ENCODE results near the gene RNASE9.
A peak's percentile ranks its signal among the peaks of the same experiment; 100 is the strongest.
"Not testable (repeated sequence)": the region's sequence is repeated elsewhere in the genome, so short reads cannot be mapped to it uniquely, and the experiment has no call there.

Gene RNASE9

GRCh38 chr14:20560961-20561360, at the start of gene RNASE9:
Gene RNASE9, minus strand, starts transcription at chr14:20561047.
- no peak for DNase-seq

- DNase-seq = peak; percentile 94
Observed at GRCh38 chr14:20610002-20610765, 49.3 kb upstream of the RNASE9 start.

- peak; percentile 83 for DNase-seq
Observed at GRCh38 chr14:20609215-20610001, 48.6 kb upstream of the RNASE9 start.

GRCh38 chr14:20608383-20609110, 47.7 kb upstream of the RNASE9 start:
- no peak for DNase-seq

- DNase-seq = no peak
Observed at GRCh38 chr14:20607617-20608016, 46.8 kb upstream of the RNASE9 start.

GRCh38 chr14:20606902-20607242, 46.0 kb upstream of the RNASE9 start:
- DNase-seq = no peak

GRCh38 chr14:20606190-20606901, 45.5 kb upstream of the RNASE9 start:
- DNase-seq = no peak

- no peak for DNase-seq
Observed at GRCh38 chr14:20603813-20604690, 43.2 kb upstream of the RNASE9 start.

GRCh38 chr14:20602583-20602982, 41.7 kb upstream of the RNASE9 start:
- no peak for DNase-seq

GRCh38 chr14:20601522-20601921, 40.7 kb upstream of the RNASE9 start:
- DNase-seq = no peak

- DNase-seq = no peak
Observed at GRCh38 chr14:20597108-20597507, 36.3 kb upstream of the RNASE9 start.

GRCh38 chr14:20595726-20596125, 34.9 kb upstream of the RNASE9 start:
- not testable (repeated sequence) for DNase-seq

- no peak for DNase-seq
Observed at GRCh38 chr14:20592574-20592973, 31.7 kb upstream of the RNASE9 start.

- DNase-seq = no peak
Observed at GRCh38 chr14:20591235-20591634, 30.4 kb upstream of the RNASE9 start, which contains the start of gene RNASE12. Gene RNASE12, minus strand, starts transcription at chr14:20591376. Its CDS starts 653 bp downstream, at chr14:20590723.

- DNase-seq = no peak
Observed at GRCh38 chr14:20587489-20588154, 26.8 kb upstream of the RNASE9 start, which contains the start of gene RNASE11. Gene RNASE11, minus strand, starts transcription at chr14:20588001.

- DNase-seq = no peak
Observed at GRCh38 chr14:20583908-20584307, 23.1 kb upstream of the RNASE9 start.

GRCh38 chr14:20583142-20583541, 22.3 kb upstream of the RNASE9 start:
- DNase-seq = no peak

GRCh38 chr14:20580242-20580641, 19.4 kb upstream of the RNASE9 start:
- no peak for DNase-seq

- no peak for DNase-seq
Observed at GRCh38 chr14:20578784-20579502, 18.1 kb upstream of the RNASE9 start.

GRCh38 chr14:20578325-20578724, 17.5 kb upstream of the RNASE9 start:
- DNase-seq = no peak
